C4-2B (cell line): ENCODE measurements around the gene RBM14.

ENCODE experiments used
- ZFX ChIP-seq: fragments of 450-650 bp; IDR thresholded peaks from 2 replicates; pipeline ENCODE4 v1.6.1; 2017
- TF ChIP-seq, protein P1 (sequence below): fragments of 450-650 bp; conservative IDR thresholded peaks from 2 replicates; pipeline ENCODE4 v1.5.1; 2017; ENCODE audit warnings: mild to moderate bottlenecking

DNA sequence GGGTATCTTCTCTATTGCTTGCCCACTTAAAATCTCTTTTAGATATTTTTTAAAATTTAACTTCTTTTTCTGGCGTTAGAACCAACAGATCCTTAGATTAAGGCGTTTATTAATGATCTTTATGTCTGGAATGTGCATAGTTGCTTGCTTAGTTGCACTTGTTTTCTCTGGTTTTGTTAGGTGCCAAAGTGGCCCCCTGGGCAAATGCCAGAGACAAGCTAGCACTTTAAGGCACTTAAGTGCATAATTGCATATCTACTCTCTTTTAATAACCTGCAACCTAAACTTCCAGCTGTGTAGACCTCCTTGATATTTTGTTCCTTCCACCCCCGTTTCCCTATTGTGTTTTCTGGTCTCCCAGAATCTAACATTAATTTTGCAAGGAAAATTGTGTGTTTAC lies 25.4 kb downstream of the RBM14 start:
- TF ChIP-seq, protein P1, sequence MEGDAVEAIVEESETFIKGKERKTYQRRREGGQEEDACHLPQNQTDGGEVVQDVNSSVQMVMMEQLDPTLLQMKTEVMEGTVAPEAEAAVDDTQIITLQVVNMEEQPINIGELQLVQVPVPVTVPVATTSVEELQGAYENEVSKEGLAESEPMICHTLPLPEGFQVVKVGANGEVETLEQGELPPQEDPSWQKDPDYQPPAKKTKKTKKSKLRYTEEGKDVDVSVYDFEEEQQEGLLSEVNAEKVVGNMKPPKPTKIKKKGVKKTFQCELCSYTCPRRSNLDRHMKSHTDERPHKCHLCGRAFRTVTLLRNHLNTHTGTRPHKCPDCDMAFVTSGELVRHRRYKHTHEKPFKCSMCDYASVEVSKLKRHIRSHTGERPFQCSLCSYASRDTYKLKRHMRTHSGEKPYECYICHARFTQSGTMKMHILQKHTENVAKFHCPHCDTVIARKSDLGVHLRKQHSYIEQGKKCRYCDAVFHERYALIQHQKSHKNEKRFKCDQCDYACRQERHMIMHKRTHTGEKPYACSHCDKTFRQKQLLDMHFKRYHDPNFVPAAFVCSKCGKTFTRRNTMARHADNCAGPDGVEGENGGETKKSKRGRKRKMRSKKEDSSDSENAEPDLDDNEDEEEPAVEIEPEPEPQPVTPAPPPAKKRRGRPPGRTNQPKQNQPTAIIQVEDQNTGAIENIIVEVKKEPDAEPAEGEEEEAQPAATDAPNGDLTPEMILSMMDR = no peak
- TF ChIP-seq ZFX = no peak
